ENCODE measurements around the gene KRT39. TPM values are rescaled to one million over a fixed set of nuclear protein-coding genes. Genes with fewer than 3 reads are reported as not detected.

KRT39 gene
- polyA plus RNA-seq (2013, experiment 1 of 2): not detected
- polyA plus RNA-seq (2013, experiment 2 of 2): not detected

DNA sequence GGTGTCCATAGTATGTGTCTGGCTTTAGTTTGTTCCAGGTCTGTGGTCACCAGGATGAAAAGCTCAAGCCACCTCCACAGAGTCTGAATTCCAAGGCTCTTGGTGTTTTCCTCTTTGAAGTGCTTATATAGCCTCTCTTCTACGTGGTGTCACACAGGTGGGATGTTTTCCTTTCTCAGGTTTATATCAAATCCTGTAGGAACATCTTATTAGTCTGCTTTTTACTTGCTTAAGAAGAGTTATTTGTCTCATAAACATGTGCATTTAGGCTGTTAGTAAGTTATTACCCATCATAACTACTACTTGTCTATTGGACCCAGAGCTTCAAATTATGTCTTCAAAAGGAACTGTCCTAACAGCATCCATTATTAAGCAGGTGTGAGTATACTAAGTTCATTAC is at the start of gene KRT39:
KRT39 (minus strand) TSS at position 101 of the 400 bp plus-strand sequence; CDS start at position 9, 92 bp downstream.
- no peak within 1 kb of the TSS for H3K27ac ChIP-seq (ENCODE audit: low read depth, low read length)
- no peaks in the 10 kb centered on the region for H3K36me3 ChIP-seq (ENCODE audit: insufficient read depth, low read length)
- no peaks in the 10 kb centered on the region for H3K27me3 ChIP-seq (ENCODE audit: insufficient read depth, low read length)
- H3K4me3 ChIP-seq (ENCODE audit: low read length): no peak within 1 kb of the TSS
- no peak within 1 kb of the TSS for H3K9ac ChIP-seq (ENCODE audit: low read depth, low read length)
- WGBS: 78% methylated on average over 1 of the region's 1 CpG
- H3K9me3 ChIP-seq (ENCODE audit: insufficient read depth, low read depth, low read length): no peaks in the 10 kb centered on the region
- H3K4me1 ChIP-seq (ENCODE audit: insufficient read depth, low read length): no peaks in the 10 kb centered on the region

DNA sequence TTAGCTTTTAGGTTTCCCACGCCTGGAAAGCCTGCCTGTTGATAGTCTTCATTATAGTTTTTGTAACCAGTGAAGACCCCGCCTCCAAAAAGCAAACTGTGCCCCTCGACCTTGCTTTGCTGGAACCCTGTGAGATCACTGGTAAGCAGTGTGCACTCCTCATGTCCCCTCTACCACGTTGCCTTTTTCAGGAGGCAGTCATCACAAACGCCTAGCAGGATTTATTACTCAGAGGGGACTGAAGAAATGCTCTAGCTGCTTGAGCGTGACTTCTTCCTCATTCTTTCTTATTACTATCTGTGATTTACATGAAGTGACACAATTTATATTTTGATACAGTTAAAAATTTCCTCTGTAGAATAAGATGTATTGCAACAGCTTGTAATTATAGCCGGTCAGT is 48.7 kb upstream of the KRT39 start:
- no peaks in the 10 kb centered on the region for H3K36me3 ChIP-seq (ENCODE audit: insufficient read depth, low read length)
- no peak overlapping the region for H3K4me3 ChIP-seq (ENCODE audit: low read length)
- no peak overlapping the region for H3K9ac ChIP-seq (ENCODE audit: low read depth, low read length)
- no peaks in the 10 kb centered on the region for H3K4me1 ChIP-seq (ENCODE audit: insufficient read depth, low read length)
- WGBS: 82% methylated on average over 7 of the region's 7 CpGs
- no peaks in the 10 kb centered on the region for H3K27me3 ChIP-seq (ENCODE audit: insufficient read depth, low read length)
- H3K9me3 ChIP-seq (ENCODE audit: insufficient read depth, low read depth, low read length): no peaks in the 10 kb centered on the region
- no peak overlapping the region for H3K27ac ChIP-seq (ENCODE audit: low read depth, low read length)

DNA sequence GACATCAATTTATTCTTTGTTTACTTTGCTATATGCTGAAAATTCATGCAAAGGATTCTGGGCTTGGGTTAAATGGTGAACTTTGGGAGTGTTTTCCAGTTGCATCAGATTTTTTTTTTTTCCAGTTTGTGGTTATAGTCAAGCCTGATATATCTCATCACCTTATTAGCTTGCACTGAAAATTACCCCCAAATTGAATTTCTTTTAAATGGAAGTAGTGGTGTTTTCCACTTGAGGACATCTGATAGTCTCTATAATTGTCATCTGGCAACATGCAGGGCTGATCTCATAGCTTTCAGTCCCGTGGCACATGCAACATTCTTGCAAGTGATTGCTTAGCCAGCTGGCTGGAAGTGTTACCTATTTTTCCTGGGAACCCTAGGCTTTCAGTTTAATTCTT is 46.9 kb upstream of the KRT39 start:
- WGBS: 72% methylated on average over 1 of the region's 1 CpG
- H3K4me3 ChIP-seq (ENCODE audit: low read length): no peak overlapping the region
- H3K9ac ChIP-seq (ENCODE audit: low read depth, low read length): no peak overlapping the region
- H3K36me3 ChIP-seq (ENCODE audit: insufficient read depth, low read length): no peaks in the 10 kb centered on the region
- no peak overlapping the region for H3K27ac ChIP-seq (ENCODE audit: low read depth, low read length)
- no peaks in the 10 kb centered on the region for H3K27me3 ChIP-seq (ENCODE audit: insufficient read depth, low read length)
- H3K4me1 ChIP-seq (ENCODE audit: insufficient read depth, low read length): peaks cover 14% of the 10 kb centered on the region
- no peaks in the 10 kb centered on the region for H3K9me3 ChIP-seq (ENCODE audit: insufficient read depth, low read depth, low read length)

DNA sequence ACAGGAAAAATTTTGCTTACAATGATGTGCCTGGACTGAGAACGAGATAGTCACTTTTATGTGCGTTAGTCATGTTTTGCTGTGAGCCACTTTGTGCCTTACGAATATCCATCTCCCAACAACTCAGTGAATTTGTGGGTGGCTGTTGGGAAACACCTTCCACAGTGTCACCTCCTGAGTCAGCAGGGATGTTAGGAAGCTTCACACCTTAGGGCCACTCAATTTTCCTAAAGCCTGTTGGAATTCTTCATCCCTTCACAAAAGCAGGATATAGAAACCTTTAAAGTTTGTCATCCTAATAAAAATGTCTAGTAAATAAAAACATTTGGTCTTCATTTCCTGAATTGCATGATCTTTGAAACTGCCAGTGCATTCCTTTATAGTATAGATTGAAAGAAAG is 46.4 kb upstream of the KRT39 start:
- no peak overlapping the region for H3K27ac ChIP-seq (ENCODE audit: low read depth, low read length)
- H3K4me3 ChIP-seq (ENCODE audit: low read length): no peak overlapping the region
- no peaks in the 10 kb centered on the region for H3K9me3 ChIP-seq (ENCODE audit: insufficient read depth, low read depth, low read length)
- H3K27me3 ChIP-seq (ENCODE audit: insufficient read depth, low read length): no peaks in the 10 kb centered on the region
- WGBS: 96% methylated on average over 3 of the region's 3 CpGs
- H3K36me3 ChIP-seq (ENCODE audit: insufficient read depth, low read length): no peaks in the 10 kb centered on the region
- no peak overlapping the region for H3K9ac ChIP-seq (ENCODE audit: low read depth, low read length)
- H3K4me1 ChIP-seq (ENCODE audit: insufficient read depth, low read length): peaks cover 17% of the 10 kb centered on the region

DNA sequence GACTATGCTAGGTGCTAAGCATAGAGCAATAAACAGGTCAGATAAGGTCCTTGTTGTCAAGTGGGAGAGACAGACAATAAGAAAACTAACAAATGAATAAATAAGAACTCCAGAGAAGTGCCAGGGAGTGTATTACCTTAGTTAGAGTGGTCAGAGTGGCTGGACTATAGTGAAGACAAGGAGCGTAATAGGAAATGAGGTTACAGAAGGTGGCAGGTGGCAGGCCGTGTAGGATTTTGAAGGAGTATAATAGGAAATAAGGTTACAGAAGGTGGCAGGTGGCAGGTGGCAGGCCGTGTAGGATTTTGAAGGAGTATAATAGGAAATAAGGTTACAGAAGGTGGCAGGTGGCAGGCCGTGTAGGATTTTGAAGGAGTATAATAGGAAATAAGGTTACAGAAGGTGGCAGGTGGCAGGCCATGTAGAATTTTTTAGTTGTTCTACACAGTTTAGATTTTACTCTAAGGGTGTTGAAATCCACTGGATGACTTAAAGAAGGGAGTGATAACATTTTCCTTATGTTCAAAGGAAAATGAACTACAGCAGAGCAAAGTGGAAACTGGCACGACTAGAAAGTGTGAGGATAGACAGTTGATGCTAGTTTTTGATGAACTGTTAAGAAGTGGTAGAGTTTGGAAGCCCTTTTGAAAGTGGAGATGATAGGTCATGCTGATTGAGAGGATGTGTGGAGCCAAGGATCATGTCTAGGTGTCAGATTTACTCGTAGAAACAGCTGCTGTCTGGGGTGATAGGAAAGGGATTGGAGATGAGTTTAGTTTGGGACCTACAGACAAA is 45.8 kb upstream of the KRT39 start:
- H3K9ac ChIP-seq (ENCODE audit: low read depth, low read length): no peak overlapping the region
- 89% methylated on average over 6 of the region's 6 CpGs for WGBS
- no peak overlapping the region for H3K27ac ChIP-seq (ENCODE audit: low read depth, low read length)
- H3K9me3 ChIP-seq (ENCODE audit: insufficient read depth, low read depth, low read length): no peaks in the 10 kb centered on the region
- H3K27me3 ChIP-seq (ENCODE audit: insufficient read depth, low read length): no peaks in the 10 kb centered on the region
- peaks cover 17% of the 10 kb centered on the region for H3K4me1 ChIP-seq (ENCODE audit: insufficient read depth, low read length)
- no peaks in the 10 kb centered on the region for H3K36me3 ChIP-seq (ENCODE audit: insufficient read depth, low read length)
- no peak overlapping the region for H3K4me3 ChIP-seq (ENCODE audit: low read length)

DNA sequence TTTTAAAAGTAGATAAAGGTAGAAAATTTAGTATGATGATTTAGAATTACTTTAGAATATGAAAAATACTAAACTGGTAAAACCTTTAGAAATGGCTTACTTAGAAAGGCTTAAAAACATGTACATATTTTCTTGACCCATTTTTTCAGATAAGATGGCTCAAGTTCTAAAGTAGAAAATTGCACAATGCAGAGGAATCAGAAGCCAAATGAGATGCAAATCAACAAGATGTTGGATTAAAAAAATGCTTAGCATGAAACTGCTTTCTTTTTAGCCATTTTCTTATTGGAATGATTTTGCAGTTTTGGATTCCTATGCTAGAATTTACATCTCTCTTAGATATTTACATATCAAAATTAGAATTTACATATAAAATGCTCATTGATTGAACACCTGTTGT is 43.7 kb upstream of the KRT39 start:
- Histone ChIP-seq H3K27me3 (ENCODE audit: insufficient read depth, low read length) (no peaks in the 10 kb centered on the region), H3K9me3 (ENCODE audit: insufficient read depth, low read depth, low read length) (no peaks in the 10 kb centered on the region), H3K4me1 (ENCODE audit: insufficient read depth, low read length) (peaks cover 17% of the 10 kb centered on the region), H3K27ac (ENCODE audit: low read depth, low read length) (no peak overlapping the region), H3K9ac (ENCODE audit: low read depth, low read length) (no peak overlapping the region), H3K36me3 (ENCODE audit: insufficient read depth, low read length) (no peaks in the 10 kb centered on the region), H3K4me3 (ENCODE audit: low read length) (no peak overlapping the region)

DNA sequence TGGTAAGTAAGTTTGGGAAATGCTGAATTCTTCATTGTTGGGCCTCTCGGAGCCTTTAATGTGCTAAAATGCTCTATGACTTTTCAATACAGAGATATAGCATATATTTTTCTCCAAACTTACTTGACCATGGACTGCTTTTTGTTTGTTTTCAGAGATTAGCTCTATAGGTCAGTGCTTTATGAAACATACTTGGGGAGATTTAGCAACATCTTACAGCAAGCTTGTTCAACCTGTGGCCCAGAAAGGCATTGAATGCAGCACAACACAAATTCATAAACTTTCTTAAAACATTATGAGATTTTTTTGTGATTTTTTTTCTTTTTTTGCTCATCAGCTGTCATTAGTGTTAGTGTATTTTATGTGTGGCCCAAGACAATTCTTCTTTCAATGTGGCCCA is 43.2 kb upstream of the KRT39 start:
- no peaks in the 10 kb centered on the region for H3K27me3 ChIP-seq (ENCODE audit: insufficient read depth, low read length)
- H3K4me1 ChIP-seq (ENCODE audit: insufficient read depth, low read length): peaks cover 17% of the 10 kb centered on the region
- no peak overlapping the region for H3K4me3 ChIP-seq (ENCODE audit: low read length)
- H3K9me3 ChIP-seq (ENCODE audit: insufficient read depth, low read depth, low read length): no peaks in the 10 kb centered on the region
- no peaks in the 10 kb centered on the region for H3K36me3 ChIP-seq (ENCODE audit: insufficient read depth, low read length)
- no CpG with 5 or more reads among the region's 1 CpG for WGBS
- no peak overlapping the region for H3K9ac ChIP-seq (ENCODE audit: low read depth, low read length)
- H3K27ac ChIP-seq (ENCODE audit: low read depth, low read length): no peak overlapping the region

DNA sequence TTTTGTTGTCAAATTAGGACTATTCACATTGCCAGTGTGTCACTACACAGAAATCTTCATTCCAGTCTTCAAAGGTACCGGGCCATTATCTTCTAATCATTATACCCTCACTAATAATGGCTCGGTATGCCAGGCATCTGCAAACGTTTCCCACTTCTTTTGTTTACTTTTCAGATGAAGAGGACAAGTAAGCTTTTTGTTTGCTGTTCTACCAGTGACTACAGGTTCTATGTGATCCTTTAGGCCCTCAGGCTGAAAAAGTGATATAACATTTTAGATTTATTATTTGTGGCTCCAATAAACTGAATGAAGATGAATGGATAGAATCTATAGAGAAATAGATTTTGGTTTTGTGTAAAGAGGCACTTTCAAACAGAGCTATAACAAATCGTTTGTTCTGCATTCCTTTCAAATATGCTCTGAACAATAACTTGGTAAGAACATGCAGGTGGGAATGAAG is 42.6 kb upstream of the KRT39 start:
- WGBS: 59% methylated on average over 4 of the region's 4 CpGs
- no peaks in the 10 kb centered on the region for H3K9me3 ChIP-seq (ENCODE audit: insufficient read depth, low read depth, low read length)
- H3K4me1 ChIP-seq (ENCODE audit: insufficient read depth, low read length): peaks cover 17% of the 10 kb centered on the region
- no peak overlapping the region for H3K27ac ChIP-seq (ENCODE audit: low read depth, low read length)
- H3K4me3 ChIP-seq (ENCODE audit: low read length): no peak overlapping the region
- no peaks in the 10 kb centered on the region for H3K36me3 ChIP-seq (ENCODE audit: insufficient read depth, low read length)
- no peaks in the 10 kb centered on the region for H3K27me3 ChIP-seq (ENCODE audit: insufficient read depth, low read length)
- H3K9ac ChIP-seq (ENCODE audit: low read depth, low read length): no peak overlapping the region

DNA sequence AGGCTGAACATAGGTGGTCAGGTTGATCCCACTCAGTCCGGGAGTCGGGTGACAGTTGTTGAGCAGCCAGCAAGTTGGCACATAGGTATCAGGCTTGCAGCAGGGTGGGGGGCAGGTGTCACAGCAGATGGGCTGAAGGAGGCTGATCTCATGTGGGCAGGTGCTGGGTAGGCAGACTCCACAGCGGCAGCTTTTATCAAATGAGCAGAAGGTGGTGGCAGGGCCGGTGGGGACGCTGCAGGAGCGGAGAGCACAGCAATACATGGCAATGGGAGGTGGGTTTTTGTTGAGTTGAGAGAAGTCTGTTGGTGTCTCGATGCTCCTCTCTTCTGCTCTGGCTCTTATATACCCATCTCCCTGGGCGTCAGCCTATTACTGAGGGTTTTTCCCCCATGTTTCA is 42.1 kb upstream of the KRT39 start, which contains the start of gene KRTAP3-1:
KRTAP3-1 (minus strand) TSS at position 318 of the 400 bp plus-strand sequence; CDS start at position 264, 54 bp downstream.
- Histone ChIP-seq H3K4me3 (ENCODE audit: low read length) (no peak within 1 kb of the TSS), H3K4me1 (ENCODE audit: insufficient read depth, low read length) (peaks cover 17% of the 10 kb centered on the region), H3K9ac (ENCODE audit: low read depth, low read length) (no peak within 1 kb of the TSS), H3K36me3 (ENCODE audit: insufficient read depth, low read length) (no peaks in the 10 kb centered on the region), H3K9me3 (ENCODE audit: insufficient read depth, low read depth, low read length) (no peaks in the 10 kb centered on the region), H3K27ac (ENCODE audit: low read depth, low read length) (no peak within 1 kb of the TSS; the same call in 1 of the 2 replicates), H3K27me3 (ENCODE audit: insufficient read depth, low read length) (no peaks in the 10 kb centered on the region)
- WGBS: 82% methylated on average over 6 of the region's 8 CpGs

DNA sequence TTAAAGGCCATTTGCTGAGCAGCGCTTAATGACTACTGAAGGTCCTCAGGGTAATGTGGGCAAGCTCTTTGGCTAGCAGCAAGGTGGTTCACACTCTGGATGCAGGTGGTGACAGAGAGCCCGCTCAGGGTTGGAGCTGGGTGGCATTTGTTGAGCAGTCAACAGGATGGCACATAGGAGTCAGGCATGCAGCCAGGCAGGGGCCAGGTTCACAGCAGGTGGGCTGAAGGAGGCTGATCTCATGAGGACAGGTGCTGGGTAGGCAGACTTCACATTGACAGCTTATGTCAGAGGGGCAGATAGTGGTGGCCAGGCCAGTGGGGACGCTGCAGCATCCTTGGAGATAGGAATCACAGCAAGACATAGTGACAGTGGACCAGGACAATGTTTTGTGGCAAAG is 37.6 kb upstream of the KRT39 start:
- Histone ChIP-seq H3K9me3 (ENCODE audit: insufficient read depth, low read depth, low read length) (no peaks in the 10 kb centered on the region), H3K27me3 (ENCODE audit: insufficient read depth, low read length) (no peaks in the 10 kb centered on the region), H3K36me3 (ENCODE audit: insufficient read depth, low read length) (no peaks in the 10 kb centered on the region), H3K27ac (ENCODE audit: low read depth, low read length) (no peak overlapping the region), H3K4me3 (ENCODE audit: low read length) (no peak overlapping the region), H3K4me1 (ENCODE audit: insufficient read depth, low read length) (peaks cover 11% of the 10 kb centered on the region), H3K9ac (ENCODE audit: low read depth, low read length) (no peak overlapping the region)
- 91% methylated on average over 3 of the region's 3 CpGs for WGBS

DNA sequence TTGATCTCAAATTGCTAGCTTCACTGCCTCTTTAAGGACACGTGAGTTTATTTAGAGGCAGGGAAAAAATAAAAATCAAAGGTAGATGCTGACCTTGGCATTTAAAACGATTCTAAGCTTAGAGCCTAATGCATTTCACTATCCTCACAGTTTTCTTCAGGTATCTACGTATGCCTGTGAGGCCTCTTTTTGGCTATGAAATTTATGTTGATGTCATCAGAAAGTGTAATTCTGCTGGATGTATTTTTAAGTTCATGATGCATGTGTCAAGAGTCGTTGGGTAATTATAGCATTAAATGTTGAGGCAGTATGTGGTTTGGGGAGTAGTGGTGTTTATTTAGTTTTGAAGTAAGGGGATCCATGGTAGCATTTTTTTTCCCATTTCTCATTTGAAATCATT is 37.2 kb upstream of the KRT39 start:
- Histone ChIP-seq H3K9ac (ENCODE audit: low read depth, low read length) (no peak overlapping the region), H3K36me3 (ENCODE audit: insufficient read depth, low read length) (no peaks in the 10 kb centered on the region), H3K4me1 (ENCODE audit: insufficient read depth, low read length) (peaks cover 6% of the 10 kb centered on the region), H3K9me3 (ENCODE audit: insufficient read depth, low read depth, low read length) (no peaks in the 10 kb centered on the region), H3K4me3 (ENCODE audit: low read length) (no peak overlapping the region), H3K27me3 (ENCODE audit: insufficient read depth, low read length) (no peaks in the 10 kb centered on the region), H3K27ac (ENCODE audit: low read depth, low read length) (no peak overlapping the region)
- 90% methylated on average over 4 of the region's 4 CpGs for WGBS

Measured in HUES64 (cell line).